Osteocyte (in vitro differentiated cells): ENCODE measurements around the gene COMMD3. TPM values are rescaled to one million over a fixed set of nuclear protein-coding genes. Genes with fewer than 3 reads are reported as not detected.

Experiments used
- DNase-seq: peaks from one replicate; pipeline ENCODE4 v3.0.0; 2021; ENCODE audit warnings: mixed read lengths; ENCODE audit not compliant: unreplicated experiment; ENCODE audit errors: extremely low spot score
- H3K27ac Mint-ChIP-seq: one replicate; pipeline ENCODE4 v1.8.0; 2021; ENCODE audit warnings: mild to moderate bottlenecking, mixed read lengths; ENCODE audit not compliant: unreplicated experiment
- H3K27me3 Mint-ChIP-seq: one replicate; pipeline ENCODE4 v1.8.0; 2021; ENCODE audit warnings: mixed read lengths; ENCODE audit not compliant: unreplicated experiment
- H3K36me3 Mint-ChIP-seq: one replicate; pipeline ENCODE4 v1.8.0; 2021; ENCODE audit warnings: mixed read lengths; ENCODE audit not compliant: unreplicated experiment
- H3K4me1 Mint-ChIP-seq: one replicate; pipeline ENCODE4 v1.8.0; 2021; ENCODE audit warnings: mixed read lengths; ENCODE audit not compliant: unreplicated experiment
- H3K4me3 Mint-ChIP-seq: one replicate; pipeline ENCODE4 v1.8.0; 2021; ENCODE audit warnings: mild to moderate bottlenecking, moderate library complexity, mixed read lengths; ENCODE audit not compliant: unreplicated experiment
- H3K9me3 Mint-ChIP-seq: one replicate; pipeline ENCODE4 v1.8.0; 2021; ENCODE audit warnings: mixed read lengths; ENCODE audit not compliant: unreplicated experiment
- CTCF ChIP-seq: fragments of 200-600 bp; sonication (generic); IDR thresholded peaks from 2 replicates; pipeline ENCODE4 v1.5.0; 2021; ENCODE audit warnings: antibody characterized with exemption, mild to moderate bottlenecking, moderate library complexity
- total RNA-seq: library from RNA; stranded (reverse); gene quantifications from 2 replicates; pipeline ENCODE4 v1.2.1, GENCODE V29; 2021

COMMD3 gene
- total RNA-seq, 1 donor from 2014 or later: 69.1 TPM

GRCh38 chr10:22338185-22338900 lies 22.2 kb downstream of the COMMD3 start:
- Mint-ChIP-seq H3K36me3 (peaks cover 2% of the 10 kb centered on the region), H3K4me1 (peaks cover 22% of the 10 kb centered on the region), H3K27me3 (peaks cover 73% of the 10 kb centered on the region), H3K9me3 (peaks cover 4% of the 10 kb centered on the region), H3K4me3 (no peak overlapping the region), H3K27ac (no peak overlapping the region)
- no peak for DNase-seq
- no peak for TF ChIP-seq CTCF

DNA sequence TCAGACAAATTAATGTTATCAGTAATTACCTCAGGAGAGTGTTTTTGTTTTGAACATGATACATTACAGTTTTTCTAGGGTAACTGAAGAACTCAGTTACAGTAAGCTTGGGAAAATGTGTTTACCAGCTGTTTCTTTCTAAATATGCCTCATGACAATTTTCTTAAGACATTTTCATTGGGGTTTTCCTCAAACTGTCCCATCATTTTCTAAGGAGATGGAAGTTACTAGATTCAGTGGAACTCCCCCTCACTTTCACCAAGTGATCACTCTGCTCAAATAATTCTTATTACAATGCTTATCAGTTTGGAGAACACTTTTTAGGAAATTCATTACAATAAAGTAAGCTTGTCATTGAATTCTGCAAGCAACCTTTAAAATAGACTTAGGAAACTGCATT lies 22.7 kb downstream of the COMMD3 start:
- Mint-ChIP-seq H3K27me3 (peaks cover 73% of the 10 kb centered on the region), H3K27ac (no peak overlapping the region), H3K4me3 (no peak overlapping the region), H3K9me3 (no peaks in the 10 kb centered on the region), H3K4me1 (peaks cover 19% of the 10 kb centered on the region), H3K36me3 (peaks cover 2% of the 10 kb centered on the region)
- no peak for TF ChIP-seq CTCF
- DNase-seq: no peak

- Mint-ChIP-seq H3K9me3 (no peaks in the 10 kb centered on the region), H3K27ac (peak overlapping the region; percentile 90), H3K4me3 (peak overlapping the region; percentile 86), H3K27me3 (peaks cover 81% of the 10 kb centered on the region), H3K36me3 (peaks cover 2% of the 10 kb centered on the region), H3K4me1 (peaks cover 19% of the 10 kb centered on the region)
- no peak for DNase-seq
- TF ChIP-seq CTCF: no peak
Measured at GRCh38 chr10:22339761-22340328, 23.7 kb downstream of the COMMD3 start.

DNA sequence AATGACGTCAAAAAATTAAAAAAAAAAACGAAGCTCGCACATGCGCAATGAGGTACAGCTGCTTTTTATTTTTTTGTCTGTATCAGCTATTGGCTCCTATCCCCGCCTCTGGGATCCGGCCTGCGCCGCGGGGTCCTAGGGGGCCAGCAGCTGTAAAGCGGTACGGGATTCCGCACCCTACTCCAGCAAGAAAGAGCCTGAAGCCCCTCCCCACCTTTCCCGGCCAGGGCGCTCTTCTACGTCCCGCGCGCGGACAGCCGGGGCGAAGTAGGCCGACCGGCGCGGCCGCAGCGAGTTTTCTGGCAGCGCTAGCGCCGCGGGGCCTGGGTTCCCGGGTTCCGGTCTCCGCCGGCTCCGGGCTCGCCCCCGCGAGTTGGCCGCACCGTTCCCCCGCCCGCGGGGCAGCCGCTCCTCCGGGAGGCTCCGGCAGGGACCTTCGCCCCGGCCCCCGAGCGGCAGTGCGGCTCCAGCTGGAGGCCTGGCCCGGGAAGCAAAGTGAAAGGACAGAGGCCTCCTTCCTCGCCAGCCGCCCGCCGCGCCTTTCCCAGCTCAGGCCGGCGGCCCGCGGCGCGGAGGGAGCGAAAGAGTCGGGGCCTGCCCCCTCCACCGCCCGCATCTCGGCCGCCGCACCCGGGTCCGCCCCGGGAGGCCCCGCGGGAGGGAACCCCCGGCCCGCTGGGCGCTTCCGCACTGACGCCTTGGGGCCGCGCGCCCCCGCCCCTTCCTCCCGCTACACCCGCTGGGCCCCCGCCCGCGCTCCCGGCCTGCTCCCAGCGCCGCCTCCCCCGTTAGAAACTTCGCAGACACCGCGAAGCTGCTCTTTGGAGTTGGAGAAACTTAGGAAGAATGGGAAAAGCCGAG lies 24.4 kb downstream of the COMMD3 start:
- DNase-seq: peak; percentile 92
- Mint-ChIP-seq H3K4me3 (peak overlapping the region; percentile 86), H3K9me3 (no peaks in the 10 kb centered on the region), H3K27ac (peak overlapping the region; percentile 90), H3K4me1 (peaks cover 13% of the 10 kb centered on the region), H3K36me3 (peaks cover 2% of the 10 kb centered on the region), H3K27me3 (peaks cover 77% of the 10 kb centered on the region)
- no peak for TF ChIP-seq CTCF
